ENCODE results near the gene CCDC40. TPM values are rescaled to one million over a fixed set of nuclear protein-coding genes. Genes with fewer than 3 reads are reported as not detected.

CCDC40 gene
- total RNA-seq, 1 donor, result 3.0 TPM

- DNase-seq (ENCODE audit: low read depth), result no peak
- TF ChIP-seq CTCF (IDR thresholded peaks at IDR 0.05; ENCODE audit: insufficient read depth, low read length), result no peak
- H3K4me3 ChIP-seq (ENCODE audit: low read depth, low read length), result no peak overlapping the region
These were observed 23.4 kb upstream of the CCDC40 start for GRCh38 chr17:80012765-80013741.

GRCh38 chr17:80017226-80018010 is 19.0 kb upstream of the CCDC40 start:
- TF ChIP-seq CTCF (IDR thresholded peaks at IDR 0.05; ENCODE audit: insufficient read depth, low read length), result no peak
- no peak overlapping the region for H3K4me3 ChIP-seq (ENCODE audit: low read depth, low read length)
- DNase-seq (ENCODE audit: low read depth), result no peak

- H3K4me3 ChIP-seq (ENCODE audit: low read depth, low read length), result no peak overlapping the region
- DNase-seq (ENCODE audit: low read depth), result no peak
- no peak for TF ChIP-seq CTCF (IDR thresholded peaks at IDR 0.05; ENCODE audit: insufficient read depth, low read length)
These were observed 17.4 kb upstream of the CCDC40 start for GRCh38 chr17:80018917-80019651.

GRCh38 chr17:80021600-80021999 is 14.8 kb upstream of the CCDC40 start:
- no peak overlapping the region for H3K4me3 ChIP-seq (ENCODE audit: low read depth, low read length)
- no peak for DNase-seq (ENCODE audit: low read depth)
- no peak for TF ChIP-seq CTCF (IDR thresholded peaks at IDR 0.05; ENCODE audit: insufficient read depth, low read length)

GRCh38 chr17:80023481-80024205 is 12.8 kb upstream of the CCDC40 start:
- no peak for DNase-seq (ENCODE audit: low read depth)
- H3K4me3 ChIP-seq (ENCODE audit: low read depth, low read length), result no peak overlapping the region
- no peak for TF ChIP-seq CTCF (IDR thresholded peaks at IDR 0.05; ENCODE audit: insufficient read depth, low read length)
